NCI-H187 (cell line): ENCODE measurements around the gene PARL.
"Not testable (repeated sequence)": the region's sequence is repeated elsewhere in the genome, so short reads cannot be mapped to it uniquely, and the experiment has no call there.

Source experiments
- DNase-seq, 2 experiments: peaks; one replicate each; lab custom pipeline; 2025; lab: John Stamatoyannopoulos, UW

The PARL gene

GRCh38 chr3:183789826-183790225, 94.9 kb downstream of the PARL start:
- DNase-seq, result no peak

- not testable (repeated sequence) for DNase-seq
These were observed 100.2 kb downstream of the PARL start for GRCh38 chr3:183784503-183784902.

GRCh38 chr3:183782576-183783276, 102.0 kb downstream of the PARL start:
- no peak for DNase-seq

GRCh38 chr3:183781246-183781645, 103.4 kb downstream of the PARL start:
- DNase-seq, result no peak

- no peak for DNase-seq
These were observed 104.7 kb downstream of the PARL start for GRCh38 chr3:183779896-183780465.
